Ishikawa (cell line): ENCODE results near the gene PDXDC1.

Source experiments
- CREB1 ChIP-seq: IDR thresholded peaks from 2 replicates; pipeline ENCODE4 v1.6.1; 2012; ENCODE audit warnings: low read depth
- EGR1 ChIP-seq: IDR thresholded peaks from 2 replicates; pipeline ENCODE4 v1.6.1; 2012
- EP300 ChIP-seq: IDR thresholded peaks from 2 replicates; pipeline ENCODE4 v1.6.1; 2012; ENCODE audit warnings: borderline replicate concordance
- NFIC ChIP-seq: IDR thresholded peaks from 2 replicates; pipeline ENCODE4 v1.6.1; 2012
- TAF1 ChIP-seq: IDR thresholded peaks from 2 replicates; pipeline ENCODE4 v1.6.1; 2012; ENCODE audit warnings: low read depth, mild to moderate bottlenecking
- USF1 ChIP-seq: IDR thresholded peaks from 2 replicates; pipeline ENCODE4 v1.6.1; 2012
- YY1 ChIP-seq: IDR thresholded peaks from 2 replicates; pipeline ENCODE4 v1.6.1; 2012; ENCODE audit warnings: low read depth
- ZBTB7A ChIP-seq: IDR thresholded peaks from 2 replicates; pipeline ENCODE4 v1.6.1; 2012; ENCODE audit warnings: low read depth

GRCh38 chr16:15033309-15033707, 58.5 kb downstream of the PDXDC1 start:
- no peak for TF ChIP-seq TAF1
- no peak for TF ChIP-seq USF1
- TF ChIP-seq YY1, result no peak
- TF ChIP-seq EP300, result no peak
- TF ChIP-seq NFIC, result no peak
- TF ChIP-seq CREB1, result no peak
- TF ChIP-seq ZBTB7A, result no peak
- no peak for TF ChIP-seq EGR1
